GM11168 (cell line): ENCODE data around the gene FAAP100.
"Not testable (repeated sequence)": the region's sequence is repeated elsewhere in the genome, so short reads cannot be mapped to it uniquely, and the experiment has no call there.

ENCODE experiments used
- in situ Hi-C: fragments of 300-500 bp; cut with MboI; formaldehyde crosslinking; loops from one replicate; pipeline ENCODE4 v1.12.0; 2022; ENCODE audit warnings: low sequenced_read_pairs; ENCODE audit not compliant: unreplicated experiment

The FAAP100 gene

GRCh38 chr17:81552244-81553017, at the start of gene FAAP100:
TSS of gene FAAP100 (minus strand) at chr17:81552353. CDS start at chr17:81552330, 23 bp downstream.
- in situ Hi-C loops, result no loop called here

GRCh38 chr17:81601525-81602120, 49.5 kb upstream of the FAAP100 start:
- in situ Hi-C loops, result no loop called here

- in situ Hi-C loops, result no loop called here
Observed at GRCh38 chr17:81599719-81600486, 47.8 kb upstream of the FAAP100 start.

GRCh38 chr17:81593105-81593871, 41.1 kb upstream of the FAAP100 start:
- in situ Hi-C loops, result no loop called here

- in situ Hi-C loops, result no loop called here
Observed at GRCh38 chr17:81591971-81592370, 39.8 kb upstream of the FAAP100 start.

GRCh38 chr17:81590121-81590520, 38.0 kb upstream of the FAAP100 start:
- in situ Hi-C loops, result no loop called here

- in situ Hi-C loops, result no loop called here
Observed at GRCh38 chr17:81589612-81590011, 37.5 kb upstream of the FAAP100 start.

- in situ Hi-C loops, result no loop called here
Observed at GRCh38 chr17:81586096-81586495, 33.9 kb upstream of the FAAP100 start.

- in situ Hi-C loops, result not testable (repeated sequence)
Observed at GRCh38 chr17:81584771-81585170, 32.6 kb upstream of the FAAP100 start.

- in situ Hi-C loops, result no loop called here
Observed at GRCh38 chr17:81583589-81584342, 31.6 kb upstream of the FAAP100 start.

GRCh38 chr17:81582749-81583148, 30.6 kb upstream of the FAAP100 start:
- in situ Hi-C loops, result no loop called here

- in situ Hi-C loops, result no loop called here
Observed at GRCh38 chr17:81582341-81582740, 30.2 kb upstream of the FAAP100 start.

GRCh38 chr17:81581758-81582157, 29.6 kb upstream of the FAAP100 start:
- in situ Hi-C loops, result no loop called here

- in situ Hi-C loops, result no loop called here
Observed at GRCh38 chr17:81580481-81580880, 28.3 kb upstream of the FAAP100 start.

- in situ Hi-C loops, result no loop called here
Observed at GRCh38 chr17:81579821-81580321, 27.7 kb upstream of the FAAP100 start.

- in situ Hi-C loops, result no loop called here
Observed at GRCh38 chr17:81579298-81579697, 27.1 kb upstream of the FAAP100 start.

GRCh38 chr17:81578561-81579225, 26.5 kb upstream of the FAAP100 start:
- in situ Hi-C loops, result no loop called here

- in situ Hi-C loops, result no loop called here
Observed at GRCh38 chr17:81578038-81578441, 25.9 kb upstream of the FAAP100 start.
